HepG2 (cell line): ENCODE measurements around the gene ATP11A. TPM values are rescaled to one million over a fixed set of nuclear protein-coding genes. Genes with fewer than 3 reads are reported as not detected.

Experiments
- HDAC6 ChIP-seq: fragments of 200-600 bp; sonication (generic); IDR thresholded peaks from 2 replicates; pipeline ENCODE4 v1.7.0; 2017; ENCODE audit warnings: mild to moderate bottlenecking, antibody characterized with exemption, low read length, low read depth
- HOXA5 ChIP-seq: sonication (generic); formaldehyde crosslinking; IDR thresholded peaks from 2 replicates; pipeline ENCODE4 v1.4.0; 2020; ENCODE audit warnings: missing genetic modification reagents
- NR3C1 ChIP-seq: sonication (generic); formaldehyde crosslinking; IDR thresholded peaks from 2 replicates; pipeline ENCODE4 v1.4.0; 2020; ENCODE audit warnings: missing genetic modification reagents
- TOE1 ChIP-seq: sonication (generic); formaldehyde crosslinking; IDR thresholded peaks from 2 replicates; pipeline ENCODE4 v1.4.0; 2020; ENCODE audit warnings: mild to moderate bottlenecking, missing genetic modification reagents
- ZNF430 ChIP-seq: sonication (generic); formaldehyde crosslinking; IDR thresholded peaks from 2 replicates; pipeline ENCODE4 v1.9.0; 2021; ENCODE audit warnings: mild to moderate bottlenecking, missing genetic modification reagents
- ZNF777 ChIP-seq: sonication (generic); formaldehyde crosslinking; IDR thresholded peaks from 2 replicates; pipeline ENCODE4 v1.4.0; 2020; ENCODE audit warnings: missing genetic modification reagents
- ZSCAN12 ChIP-seq: sonication (generic); formaldehyde crosslinking; IDR thresholded peaks from 2 replicates; pipeline ENCODE4 v1.9.0; 2021; ENCODE audit warnings: mild to moderate bottlenecking, missing genetic modification reagents
- polyA plus RNA-seq, 8 experiments: library from polyadenylated mRNA; depleted of rRNA in 3 of 8; stranded (reverse) in 7 of 8; unstranded in 1 of 8; fragments of >200 nt; fragmentation: Illumina TruSeq in 4 of 8; extraction: Trizol in 4 of 8; gene quantifications; 2 replicates each; pipeline versions ENCODE4 v1.2.1 to v1.2.3, GENCODE V29; 2011 to 2016; ENCODE audit warnings: low read depth in 4 of 8, missing spikeins in 1 of 8, mixed read lengths in 1 of 8; ENCODE audit not compliant: insufficient read depth in 1 of 8
- total RNA-seq, 5 experiments: library from RNA; depleted of rRNA; stranded (reverse); fragments of >200 nt; fragmentation: Illumina TruSeq; extraction: Trizol; gene quantifications; 2 replicates each; pipeline ENCODE4 v1.2.3, GENCODE V29; 2016; ENCODE audit warnings: low read depth in 1 of 5
- TF ChIP-seq, protein P1 (sequence below): sonication (generic); formaldehyde crosslinking; IDR thresholded peaks from 2 replicates; pipeline ENCODE4 v1.4.0; 2020; ENCODE audit warnings: missing genetic modification reagents
- TF ChIP-seq, protein P2 (sequence below): IDR thresholded peaks from 2 replicates; pipeline ENCODE4 v1.6.1; 2016; ENCODE audit warnings: low read depth, missing genetic modification reagents, missing compliant biosample characterization
- TF ChIP-seq, protein P3 (sequence below): sonication (generic); formaldehyde crosslinking; IDR thresholded peaks from 2 replicates; pipeline ENCODE4 v1.5.0; 2020; ENCODE audit warnings: mild to moderate bottlenecking, missing genetic modification reagents, moderate library complexity
- TF ChIP-seq, protein P4 (sequence below): conservative IDR thresholded peaks from 2 replicates; pipeline ENCODE4 v1.6.1; 2018; ENCODE audit warnings: missing genetic modification reagents
- TF ChIP-seq, protein P5 (sequence below): sonication (generic); formaldehyde crosslinking; IDR thresholded peaks from 2 replicates; pipeline ENCODE4 v1.5.0; 2020; ENCODE audit warnings: mild to moderate bottlenecking, low read depth, missing genetic modification reagents, borderline replicate concordance

Gene ATP11A
- total and polyA plus RNA-seq, 2 of the 13 experiments (the other 11 are each of a cell fraction or from before 2014, with no cell fraction given), result 18.4 to 20.1 TPM

DNA sequence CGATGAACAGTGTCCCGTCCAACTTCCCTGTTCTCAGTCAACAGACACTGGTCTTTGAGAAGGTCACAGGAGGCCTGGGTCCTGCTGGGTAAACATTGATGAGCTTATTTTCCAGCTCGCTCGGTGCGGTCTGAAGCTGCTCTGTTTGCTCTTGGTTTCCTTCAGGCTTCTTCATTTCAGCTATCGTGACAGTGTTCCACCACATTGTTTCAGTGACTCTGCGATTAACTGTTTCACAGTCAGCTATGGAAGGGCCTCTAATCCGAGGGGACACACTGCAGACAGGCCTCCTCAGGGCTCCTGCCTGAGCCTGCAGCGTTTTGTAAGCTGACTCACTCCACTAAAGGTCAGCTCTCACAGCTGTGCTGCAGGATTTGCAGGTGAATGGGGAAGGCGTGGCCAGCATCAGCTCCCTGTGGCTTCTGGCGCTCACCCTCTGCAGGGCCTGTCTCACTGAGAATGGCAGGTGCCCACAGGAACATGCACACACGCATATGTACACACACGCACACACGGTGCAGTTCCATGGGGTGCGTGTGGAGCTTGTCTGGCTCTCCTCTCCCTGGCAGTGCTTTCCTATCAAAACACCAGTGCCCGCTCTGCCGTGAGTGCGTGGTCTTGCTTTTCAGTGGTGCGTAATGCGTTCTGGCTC is 216.3 kb downstream of the ATP11A start (continued):
- TF ChIP-seq, protein P1, sequence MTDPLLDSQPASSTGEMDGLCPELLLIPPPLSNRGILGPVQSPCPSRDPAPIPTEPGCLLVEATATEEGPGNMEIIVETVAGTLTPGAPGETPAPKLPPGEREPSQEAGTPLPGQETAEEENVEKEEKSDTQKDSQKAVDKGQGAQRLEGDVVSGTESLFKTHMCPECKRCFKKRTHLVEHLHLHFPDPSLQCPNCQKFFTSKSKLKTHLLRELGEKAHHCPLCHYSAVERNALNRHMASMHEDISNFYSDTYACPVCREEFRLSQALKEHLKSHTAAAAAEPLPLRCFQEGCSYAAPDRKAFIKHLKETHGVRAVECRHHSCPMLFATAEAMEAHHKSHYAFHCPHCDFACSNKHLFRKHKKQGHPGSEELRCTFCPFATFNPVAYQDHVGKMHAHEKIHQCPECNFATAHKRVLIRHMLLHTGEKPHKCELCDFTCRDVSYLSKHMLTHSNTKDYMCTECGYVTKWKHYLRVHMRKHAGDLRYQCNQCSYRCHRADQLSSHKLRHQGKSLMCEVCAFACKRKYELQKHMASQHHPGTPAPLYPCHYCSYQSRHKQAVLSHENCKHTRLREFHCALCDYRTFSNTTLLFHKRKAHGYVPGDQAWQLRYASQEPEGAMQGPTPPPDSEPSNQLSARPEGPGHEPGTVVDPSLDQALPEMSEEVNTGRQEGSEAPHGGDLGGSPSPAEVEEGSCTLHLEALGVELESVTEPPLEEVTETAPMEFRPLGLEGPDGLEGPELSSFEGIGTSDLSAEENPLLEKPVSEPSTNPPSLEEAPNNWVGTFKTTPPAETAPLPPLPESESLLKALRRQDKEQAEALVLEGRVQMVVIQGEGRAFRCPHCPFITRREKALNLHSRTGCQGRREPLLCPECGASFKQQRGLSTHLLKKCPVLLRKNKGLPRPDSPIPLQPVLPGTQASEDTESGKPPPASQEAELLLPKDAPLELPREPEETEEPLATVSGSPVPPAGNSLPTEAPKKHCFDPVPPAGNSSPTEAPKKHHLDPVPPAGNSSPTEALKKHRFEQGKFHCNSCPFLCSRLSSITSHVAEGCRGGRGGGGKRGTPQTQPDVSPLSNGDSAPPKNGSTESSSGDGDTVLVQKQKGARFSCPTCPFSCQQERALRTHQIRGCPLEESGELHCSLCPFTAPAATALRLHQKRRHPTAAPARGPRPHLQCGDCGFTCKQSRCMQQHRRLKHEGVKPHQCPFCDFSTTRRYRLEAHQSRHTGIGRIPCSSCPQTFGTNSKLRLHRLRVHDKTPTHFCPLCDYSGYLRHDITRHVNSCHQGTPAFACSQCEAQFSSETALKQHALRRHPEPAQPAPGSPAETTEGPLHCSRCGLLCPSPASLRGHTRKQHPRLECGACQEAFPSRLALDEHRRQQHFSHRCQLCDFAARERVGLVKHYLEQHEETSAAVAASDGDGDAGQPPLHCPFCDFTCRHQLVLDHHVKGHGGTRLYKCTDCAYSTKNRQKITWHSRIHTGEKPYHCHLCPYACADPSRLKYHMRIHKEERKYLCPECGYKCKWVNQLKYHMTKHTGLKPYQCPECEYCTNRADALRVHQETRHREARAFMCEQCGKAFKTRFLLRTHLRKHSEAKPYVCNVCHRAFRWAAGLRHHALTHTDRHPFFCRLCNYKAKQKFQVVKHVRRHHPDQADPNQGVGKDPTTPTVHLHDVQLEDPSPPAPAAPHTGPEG (CRISPR knock-in tag), result no peak
- TF ChIP-seq ZSCAN12 (CRISPR knock-in tag) (no peak), TOE1 (no peak), ZNF777 (CRISPR knock-in tag) (peak; percentile 16; the same call in 1 of the 2 replicates), HOXA5 (no peak), NR3C1 (CRISPR knock-in tag) (no peak), ZNF430 (no peak), HDAC6 (no peak)
- TF ChIP-seq, protein P2, sequence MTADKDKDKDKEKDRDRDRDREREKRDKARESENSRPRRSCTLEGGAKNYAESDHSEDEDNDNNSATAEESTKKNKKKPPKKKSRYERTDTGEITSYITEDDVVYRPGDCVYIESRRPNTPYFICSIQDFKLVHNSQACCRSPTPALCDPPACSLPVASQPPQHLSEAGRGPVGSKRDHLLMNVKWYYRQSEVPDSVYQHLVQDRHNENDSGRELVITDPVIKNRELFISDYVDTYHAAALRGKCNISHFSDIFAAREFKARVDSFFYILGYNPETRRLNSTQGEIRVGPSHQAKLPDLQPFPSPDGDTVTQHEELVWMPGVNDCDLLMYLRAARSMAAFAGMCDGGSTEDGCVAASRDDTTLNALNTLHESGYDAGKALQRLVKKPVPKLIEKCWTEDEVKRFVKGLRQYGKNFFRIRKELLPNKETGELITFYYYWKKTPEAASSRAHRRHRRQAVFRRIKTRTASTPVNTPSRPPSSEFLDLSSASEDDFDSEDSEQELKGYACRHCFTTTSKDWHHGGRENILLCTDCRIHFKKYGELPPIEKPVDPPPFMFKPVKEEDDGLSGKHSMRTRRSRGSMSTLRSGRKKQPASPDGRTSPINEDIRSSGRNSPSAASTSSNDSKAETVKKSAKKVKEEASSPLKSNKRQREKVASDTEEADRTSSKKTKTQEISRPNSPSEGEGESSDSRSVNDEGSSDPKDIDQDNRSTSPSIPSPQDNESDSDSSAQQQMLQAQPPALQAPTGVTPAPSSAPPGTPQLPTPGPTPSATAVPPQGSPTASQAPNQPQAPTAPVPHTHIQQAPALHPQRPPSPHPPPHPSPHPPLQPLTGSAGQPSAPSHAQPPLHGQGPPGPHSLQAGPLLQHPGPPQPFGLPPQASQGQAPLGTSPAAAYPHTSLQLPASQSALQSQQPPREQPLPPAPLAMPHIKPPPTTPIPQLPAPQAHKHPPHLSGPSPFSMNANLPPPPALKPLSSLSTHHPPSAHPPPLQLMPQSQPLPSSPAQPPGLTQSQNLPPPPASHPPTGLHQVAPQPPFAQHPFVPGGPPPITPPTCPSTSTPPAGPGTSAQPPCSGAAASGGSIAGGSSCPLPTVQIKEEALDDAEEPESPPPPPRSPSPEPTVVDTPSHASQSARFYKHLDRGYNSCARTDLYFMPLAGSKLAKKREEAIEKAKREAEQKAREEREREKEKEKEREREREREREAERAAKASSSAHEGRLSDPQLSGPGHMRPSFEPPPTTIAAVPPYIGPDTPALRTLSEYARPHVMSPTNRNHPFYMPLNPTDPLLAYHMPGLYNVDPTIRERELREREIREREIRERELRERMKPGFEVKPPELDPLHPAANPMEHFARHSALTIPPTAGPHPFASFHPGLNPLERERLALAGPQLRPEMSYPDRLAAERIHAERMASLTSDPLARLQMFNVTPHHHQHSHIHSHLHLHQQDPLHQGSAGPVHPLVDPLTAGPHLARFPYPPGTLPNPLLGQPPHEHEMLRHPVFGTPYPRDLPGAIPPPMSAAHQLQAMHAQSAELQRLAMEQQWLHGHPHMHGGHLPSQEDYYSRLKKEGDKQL (CRISPR knock-in tag), result no peak
- TF ChIP-seq, protein P3, sequence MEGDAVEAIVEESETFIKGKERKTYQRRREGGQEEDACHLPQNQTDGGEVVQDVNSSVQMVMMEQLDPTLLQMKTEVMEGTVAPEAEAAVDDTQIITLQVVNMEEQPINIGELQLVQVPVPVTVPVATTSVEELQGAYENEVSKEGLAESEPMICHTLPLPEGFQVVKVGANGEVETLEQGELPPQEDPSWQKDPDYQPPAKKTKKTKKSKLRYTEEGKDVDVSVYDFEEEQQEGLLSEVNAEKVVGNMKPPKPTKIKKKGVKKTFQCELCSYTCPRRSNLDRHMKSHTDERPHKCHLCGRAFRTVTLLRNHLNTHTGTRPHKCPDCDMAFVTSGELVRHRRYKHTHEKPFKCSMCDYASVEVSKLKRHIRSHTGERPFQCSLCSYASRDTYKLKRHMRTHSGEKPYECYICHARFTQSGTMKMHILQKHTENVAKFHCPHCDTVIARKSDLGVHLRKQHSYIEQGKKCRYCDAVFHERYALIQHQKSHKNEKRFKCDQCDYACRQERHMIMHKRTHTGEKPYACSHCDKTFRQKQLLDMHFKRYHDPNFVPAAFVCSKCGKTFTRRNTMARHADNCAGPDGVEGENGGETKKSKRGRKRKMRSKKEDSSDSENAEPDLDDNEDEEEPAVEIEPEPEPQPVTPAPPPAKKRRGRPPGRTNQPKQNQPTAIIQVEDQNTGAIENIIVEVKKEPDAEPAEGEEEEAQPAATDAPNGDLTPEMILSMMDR, result no peak; the same call in 1 of the 2 replicates
- TF ChIP-seq, protein P4, sequence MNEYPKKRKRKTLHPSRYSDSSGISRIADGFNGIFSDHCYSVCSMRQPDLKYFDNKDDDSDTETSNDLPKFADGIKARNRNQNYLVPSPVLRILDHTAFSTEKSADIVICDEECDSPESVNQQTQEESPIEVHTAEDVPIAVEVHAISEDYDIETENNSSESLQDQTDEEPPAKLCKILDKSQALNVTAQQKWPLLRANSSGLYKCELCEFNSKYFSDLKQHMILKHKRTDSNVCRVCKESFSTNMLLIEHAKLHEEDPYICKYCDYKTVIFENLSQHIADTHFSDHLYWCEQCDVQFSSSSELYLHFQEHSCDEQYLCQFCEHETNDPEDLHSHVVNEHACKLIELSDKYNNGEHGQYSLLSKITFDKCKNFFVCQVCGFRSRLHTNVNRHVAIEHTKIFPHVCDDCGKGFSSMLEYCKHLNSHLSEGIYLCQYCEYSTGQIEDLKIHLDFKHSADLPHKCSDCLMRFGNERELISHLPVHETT (CRISPR knock-in tag), result no peak
- TF ChIP-seq, protein P5, sequence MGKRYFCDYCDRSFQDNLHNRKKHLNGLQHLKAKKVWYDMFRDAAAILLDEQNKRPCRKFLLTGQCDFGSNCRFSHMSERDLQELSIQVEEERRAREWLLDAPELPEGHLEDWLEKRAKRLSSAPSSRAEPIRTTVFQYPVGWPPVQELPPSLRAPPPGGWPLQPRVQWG (CRISPR knock-in tag), result no peak
